HTERT RPE-1 (cell line): Measurements from ENCODE around the gene ENGASE.

Source experiments
- in situ Hi-C: fragments of 300-500 bp; cut with MboI; formaldehyde crosslinking; loops from 4 replicates; pipeline ENCODE4 v1.14.3; 2020; ENCODE audit warnings: low sequenced_read_pairs

Gene ENGASE

DNA sequence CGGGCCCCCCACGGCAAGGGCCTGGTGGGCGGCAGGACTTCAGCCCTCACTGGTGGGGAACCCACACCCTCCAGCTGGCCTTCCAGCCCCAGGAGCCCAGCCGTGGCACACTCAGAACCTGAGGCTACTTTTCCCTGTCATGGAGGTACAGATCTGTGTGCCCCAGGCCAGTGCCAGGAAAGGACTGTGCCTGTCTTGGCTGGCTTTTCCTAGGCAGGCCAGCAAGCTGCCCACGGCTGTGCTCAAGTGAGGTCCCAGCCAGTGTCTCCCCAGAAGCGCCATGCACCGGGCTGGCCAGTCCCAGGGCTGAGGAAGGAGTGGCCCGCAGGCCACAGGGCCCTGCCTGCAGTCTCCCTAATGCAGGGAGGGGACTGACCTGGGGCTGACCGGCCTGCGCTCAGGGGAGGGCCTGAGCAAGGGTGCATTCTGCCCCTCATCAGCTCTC is 16.6 kb downstream of the ENGASE start:
- in situ Hi-C loops = no loop called here

- in situ Hi-C loops = no loop called here
These were observed 17.9 kb downstream of the ENGASE start for GRCh38 chr17:79092567-79092966.

DNA sequence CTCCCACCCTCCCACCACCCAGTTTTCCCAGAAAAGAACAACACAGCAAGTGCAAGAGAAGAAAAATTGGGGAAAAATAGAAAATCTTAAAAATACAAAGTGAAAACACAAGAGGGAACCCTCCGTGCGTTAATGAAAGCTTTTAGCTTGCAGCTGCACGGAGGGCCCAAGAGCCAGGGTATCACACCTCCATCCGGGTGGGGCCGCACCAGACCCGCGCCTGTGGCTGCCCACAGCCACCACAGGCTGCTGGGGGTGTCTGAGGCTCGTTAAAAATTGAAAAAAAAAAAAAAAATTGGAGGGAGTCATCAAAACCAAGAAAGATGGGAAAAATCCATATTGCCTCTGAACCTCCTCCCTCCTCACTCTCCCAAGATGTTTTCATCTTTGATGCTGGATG is 18.6 kb downstream of the ENGASE start:
- in situ Hi-C loops = no loop called here

- in situ Hi-C loops = no loop called here
These were observed 19.6 kb downstream of the ENGASE start for GRCh38 chr17:79094261-79094660.

DNA sequence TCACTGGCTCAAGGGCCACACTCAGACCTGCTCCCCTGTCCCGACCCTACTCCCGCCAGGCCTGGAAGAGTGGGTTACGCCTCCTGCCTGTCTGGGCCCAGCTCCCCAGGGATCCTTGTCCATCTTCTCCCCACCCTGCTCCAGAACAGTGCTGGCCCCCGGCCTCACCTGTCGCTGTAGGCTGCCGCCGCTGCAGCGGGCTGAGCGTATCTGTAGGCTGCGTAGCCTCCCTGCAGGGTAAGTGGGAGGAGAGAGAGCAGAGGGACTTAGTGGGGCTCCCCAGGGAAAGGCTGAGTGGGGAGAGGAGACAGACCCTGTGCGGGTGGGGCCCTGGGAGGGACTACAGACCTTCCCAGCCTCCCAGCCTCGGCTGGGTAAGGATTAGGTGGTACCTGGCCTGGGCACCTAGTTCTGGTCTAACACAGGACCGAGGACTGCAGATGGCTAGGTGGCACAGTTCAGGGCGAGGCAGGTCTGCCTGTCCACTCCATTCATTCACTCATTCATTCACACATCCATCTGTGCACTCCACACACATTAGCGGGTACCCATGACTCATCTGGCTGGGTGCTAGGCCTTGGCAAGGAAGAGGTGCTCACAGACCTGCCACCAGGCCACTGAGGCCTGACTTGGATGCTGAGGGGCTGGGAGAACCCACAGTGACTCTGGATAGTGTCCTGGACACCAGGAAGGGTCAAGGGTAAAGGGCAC is 20.9 kb downstream of the ENGASE start:
- in situ Hi-C loops = no loop called here

- in situ Hi-C loops = no loop called here
These were observed 21.9 kb downstream of the ENGASE start for GRCh38 chr17:79096477-79096876.

DNA sequence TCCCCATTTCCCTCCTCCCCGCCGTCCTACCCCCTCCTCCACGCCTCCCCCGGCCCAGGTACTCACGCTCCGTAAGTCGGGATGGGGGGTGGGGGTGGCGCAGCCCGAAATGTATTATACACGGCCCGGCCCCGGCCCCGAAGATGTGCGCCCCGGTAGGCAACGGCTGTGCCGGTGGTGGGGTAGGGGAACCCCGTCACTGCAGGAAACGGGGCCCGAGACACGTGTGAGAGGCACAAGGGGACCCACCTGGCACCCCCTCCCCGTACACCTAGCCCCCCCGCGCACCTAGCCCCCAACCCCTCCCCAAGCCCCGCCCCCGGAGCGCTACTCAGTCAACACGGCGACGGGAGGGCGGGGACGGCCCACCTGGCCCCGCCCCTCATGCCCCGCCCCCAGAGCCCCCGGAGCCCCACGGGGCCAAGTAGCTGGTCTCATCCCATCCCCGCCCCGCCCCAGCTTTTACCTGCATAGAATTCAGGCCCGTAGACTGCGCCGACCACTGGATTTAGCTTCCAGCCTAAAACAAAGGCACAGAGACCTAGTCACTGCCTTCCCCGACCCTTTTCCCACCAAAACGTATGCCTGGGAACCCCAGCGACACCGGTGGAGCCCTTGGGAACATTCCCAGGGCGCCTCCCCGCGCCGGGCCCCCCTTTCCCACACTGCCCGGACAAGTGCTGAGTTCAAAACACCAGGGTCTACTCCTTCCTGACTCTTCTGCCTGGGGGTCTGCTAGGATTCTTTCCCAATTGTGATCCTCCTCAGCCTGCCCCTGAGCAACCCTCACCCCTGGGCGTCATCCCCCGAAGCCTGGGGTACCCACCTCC is 22.8 kb downstream of the ENGASE start:
- in situ Hi-C loops = no loop called here

DNA sequence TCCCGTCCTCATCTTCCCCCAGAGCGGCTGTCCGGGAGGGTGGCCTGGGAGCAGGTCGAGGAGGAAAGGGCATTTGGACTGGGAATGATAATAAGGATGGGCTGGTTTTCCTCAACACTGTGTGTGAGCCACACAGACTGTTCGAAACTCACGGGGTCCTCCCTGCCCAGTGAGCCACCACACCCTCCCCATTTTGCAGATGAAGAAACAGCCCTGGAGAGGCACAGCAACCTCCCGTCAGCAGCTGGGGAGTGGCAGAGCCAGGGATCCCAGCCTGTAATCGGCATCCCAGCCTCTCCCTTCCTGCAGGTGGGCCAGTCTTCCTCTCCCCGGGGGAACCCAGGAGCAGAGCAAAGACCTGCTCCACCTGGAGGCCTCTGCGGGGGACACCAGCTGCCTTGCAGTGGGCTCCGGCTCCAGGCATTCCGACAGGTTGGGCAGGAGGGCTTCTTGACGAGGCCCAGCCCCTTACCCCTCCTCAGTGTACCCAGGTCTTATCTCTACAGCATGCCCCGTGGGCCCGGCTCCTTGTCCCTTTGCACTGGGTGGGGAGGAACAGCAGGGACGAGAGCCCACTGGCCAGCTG is 23.8 kb downstream of the ENGASE start:
- in situ Hi-C loops = no loop called here

DNA sequence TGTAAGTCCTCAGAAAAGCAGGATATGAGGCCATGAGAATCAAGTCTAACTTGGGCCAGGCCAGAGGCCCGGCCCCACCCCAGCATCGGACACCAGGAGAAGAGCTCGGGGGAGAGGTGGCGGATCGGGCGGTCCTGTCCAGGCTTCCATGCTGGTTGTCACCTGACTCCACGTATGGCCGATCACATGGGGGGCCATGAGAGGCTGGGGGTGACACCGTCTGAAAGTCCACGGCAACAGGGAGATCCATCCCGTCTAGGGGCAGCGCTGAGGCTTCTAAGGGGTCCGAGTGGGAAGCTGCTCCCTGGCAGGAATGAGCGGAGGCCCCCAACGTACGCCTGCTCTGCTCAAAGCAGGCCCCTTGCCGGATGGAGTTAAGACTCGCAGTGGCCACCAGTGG is 25.8 kb downstream of the ENGASE start:
- in situ Hi-C loops = no loop called here

DNA sequence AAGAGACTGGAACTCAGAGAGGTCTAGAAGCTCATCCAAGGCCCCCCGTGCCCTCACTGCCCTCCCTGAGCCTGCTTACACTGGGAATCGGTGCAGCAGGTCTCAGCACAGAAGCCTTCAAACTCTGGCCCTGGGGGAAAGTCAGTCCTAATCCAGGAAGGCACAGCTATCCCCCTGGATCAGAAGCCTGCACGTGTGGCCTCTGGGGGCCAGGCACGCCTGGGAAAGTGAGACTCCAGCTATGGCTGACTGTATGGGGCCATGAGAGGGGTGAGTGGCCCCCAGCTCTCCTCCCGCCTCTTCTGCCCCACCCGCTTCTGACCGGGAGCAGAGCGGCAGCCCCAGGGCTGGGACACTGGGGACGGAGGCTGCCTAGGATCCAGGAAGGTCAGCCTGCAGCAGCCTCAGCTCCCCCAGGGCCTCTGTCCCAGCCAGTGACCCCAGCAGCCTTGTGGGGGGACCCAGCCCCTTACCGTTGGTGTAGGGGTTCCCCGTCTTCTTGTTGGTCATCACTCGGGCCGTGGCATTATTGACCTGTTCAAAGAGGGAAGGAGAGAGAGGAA is 26.6 kb downstream of the ENGASE start:
- in situ Hi-C loops = no loop called here

GRCh38 chr17:79102214-79102613 is 27.6 kb downstream of the ENGASE start:
- in situ Hi-C loops = no loop called here

- in situ Hi-C loops = no loop called here
These were observed 30.4 kb downstream of the ENGASE start for GRCh38 chr17:79104898-79105600.

- in situ Hi-C loops = no loop called here
These were observed 31.3 kb downstream of the ENGASE start for GRCh38 chr17:79105937-79106336.

- in situ Hi-C loops = no loop called here
These were observed 32.3 kb downstream of the ENGASE start for GRCh38 chr17:79106958-79107357.

- in situ Hi-C loops = no loop called here
These were observed 33.0 kb downstream of the ENGASE start for GRCh38 chr17:79107499-79108231.

GRCh38 chr17:79108232-79108850 is 33.7 kb downstream of the ENGASE start:
- in situ Hi-C loops = no loop called here

DNA sequence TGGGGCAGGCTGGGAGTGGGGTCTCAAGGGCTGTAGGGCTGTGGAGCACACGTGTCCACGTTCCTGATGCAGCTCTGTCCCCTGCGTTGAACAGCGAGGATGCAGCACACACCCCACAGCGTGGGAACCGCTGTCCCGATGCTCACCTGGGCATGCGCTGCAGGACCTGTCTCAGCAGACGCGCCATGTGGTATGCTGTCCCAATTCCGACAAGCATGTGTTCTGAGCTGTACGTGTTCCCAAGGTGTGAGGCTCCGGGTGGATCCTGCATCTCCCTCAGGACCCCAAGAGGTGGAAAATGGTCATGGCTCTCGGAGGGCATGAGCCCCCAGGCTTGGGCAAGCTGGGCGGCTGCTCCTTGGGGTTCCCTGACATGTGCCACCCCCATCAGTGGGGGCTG is 34.2 kb downstream of the ENGASE start:
- in situ Hi-C loops = no loop called here

DNA sequence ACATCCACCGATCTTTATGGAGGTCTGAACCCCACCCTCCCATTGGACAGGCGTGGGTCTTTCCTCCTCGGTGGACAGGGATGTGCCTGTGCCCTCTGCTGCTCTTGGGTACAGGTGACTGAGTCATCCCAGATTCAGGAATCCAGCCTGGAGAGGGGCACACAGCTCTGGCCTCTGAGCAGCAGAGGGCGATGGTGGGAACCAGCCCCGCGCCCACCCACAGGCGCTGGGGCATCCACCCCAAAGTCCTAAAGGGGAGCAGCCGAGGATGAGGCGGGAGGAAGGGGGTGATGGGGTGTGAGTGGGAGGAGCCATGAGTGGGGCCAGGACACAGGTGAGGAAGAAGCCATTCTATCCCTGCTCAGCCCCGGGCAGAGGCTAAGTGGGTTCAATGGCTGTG is 35.0 kb downstream of the ENGASE start:
- in situ Hi-C loops = no loop called here

DNA sequence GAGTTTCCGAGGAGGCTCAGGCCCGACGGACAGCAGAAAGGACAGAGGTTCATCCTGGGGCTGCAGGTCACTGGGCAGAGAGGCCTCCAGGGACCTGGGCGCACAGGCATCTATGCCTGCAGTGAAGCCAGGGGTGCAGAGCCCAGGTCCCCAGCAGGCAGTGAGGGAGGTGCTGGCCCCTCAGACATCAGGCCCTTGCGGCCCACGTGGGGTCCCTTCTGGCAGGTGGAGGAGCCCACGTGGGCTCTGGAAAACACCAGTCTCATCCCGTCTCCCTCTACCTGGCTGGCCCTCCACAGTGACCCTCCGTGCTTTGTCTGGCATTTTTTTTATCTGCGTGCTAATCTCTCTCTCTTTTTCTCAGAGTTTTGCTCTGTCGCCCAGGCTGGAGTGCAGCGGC is 36.5 kb downstream of the ENGASE start:
- in situ Hi-C loops = no loop called here

GRCh38 chr17:79112471-79112870 is 37.8 kb downstream of the ENGASE start:
- in situ Hi-C loops = no loop called here
